C4-2B (cell line): ENCODE data around the gene ZNF385B.

Experiments used
- ZFX ChIP-seq: fragments of 450-650 bp; IDR thresholded peaks from 2 replicates; pipeline ENCODE4 v1.6.1; 2017
- TF ChIP-seq, protein P1 (sequence below): fragments of 450-650 bp; conservative IDR thresholded peaks from 2 replicates; pipeline ENCODE4 v1.5.1; 2017; ENCODE audit warnings: mild to moderate bottlenecking

DNA sequence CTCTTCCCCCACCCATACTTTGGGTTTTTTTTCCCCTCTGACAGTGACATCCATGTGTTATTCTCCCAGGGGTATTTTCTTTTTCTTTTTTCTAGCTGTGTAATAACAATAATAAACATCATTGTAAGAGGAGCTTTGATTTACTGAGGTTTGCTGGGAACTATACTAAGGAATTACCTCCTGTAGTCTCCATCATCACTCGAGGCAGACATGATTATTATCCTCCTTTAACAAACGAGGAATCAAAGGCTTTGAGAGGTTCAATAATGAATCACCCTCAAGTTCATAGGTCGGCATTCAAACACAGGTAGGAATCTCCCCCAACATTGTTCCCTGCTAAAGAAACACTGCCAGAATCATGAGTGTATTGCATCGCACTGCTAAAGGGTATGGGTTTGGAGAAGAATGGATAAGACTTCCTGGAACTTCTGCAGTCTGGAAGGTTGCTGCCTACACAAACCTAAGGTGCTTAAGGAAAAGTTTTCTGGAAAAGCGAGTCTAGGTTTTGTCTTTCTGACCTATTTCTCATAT, 336.5 kb downstream of the ZNF385B start:
- TF ChIP-seq, protein P1, sequence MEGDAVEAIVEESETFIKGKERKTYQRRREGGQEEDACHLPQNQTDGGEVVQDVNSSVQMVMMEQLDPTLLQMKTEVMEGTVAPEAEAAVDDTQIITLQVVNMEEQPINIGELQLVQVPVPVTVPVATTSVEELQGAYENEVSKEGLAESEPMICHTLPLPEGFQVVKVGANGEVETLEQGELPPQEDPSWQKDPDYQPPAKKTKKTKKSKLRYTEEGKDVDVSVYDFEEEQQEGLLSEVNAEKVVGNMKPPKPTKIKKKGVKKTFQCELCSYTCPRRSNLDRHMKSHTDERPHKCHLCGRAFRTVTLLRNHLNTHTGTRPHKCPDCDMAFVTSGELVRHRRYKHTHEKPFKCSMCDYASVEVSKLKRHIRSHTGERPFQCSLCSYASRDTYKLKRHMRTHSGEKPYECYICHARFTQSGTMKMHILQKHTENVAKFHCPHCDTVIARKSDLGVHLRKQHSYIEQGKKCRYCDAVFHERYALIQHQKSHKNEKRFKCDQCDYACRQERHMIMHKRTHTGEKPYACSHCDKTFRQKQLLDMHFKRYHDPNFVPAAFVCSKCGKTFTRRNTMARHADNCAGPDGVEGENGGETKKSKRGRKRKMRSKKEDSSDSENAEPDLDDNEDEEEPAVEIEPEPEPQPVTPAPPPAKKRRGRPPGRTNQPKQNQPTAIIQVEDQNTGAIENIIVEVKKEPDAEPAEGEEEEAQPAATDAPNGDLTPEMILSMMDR, result no peak
- TF ChIP-seq ZFX, result no peak
